ENCODE results near the gene TSPAN7.

TSPAN7 gene, protein sequence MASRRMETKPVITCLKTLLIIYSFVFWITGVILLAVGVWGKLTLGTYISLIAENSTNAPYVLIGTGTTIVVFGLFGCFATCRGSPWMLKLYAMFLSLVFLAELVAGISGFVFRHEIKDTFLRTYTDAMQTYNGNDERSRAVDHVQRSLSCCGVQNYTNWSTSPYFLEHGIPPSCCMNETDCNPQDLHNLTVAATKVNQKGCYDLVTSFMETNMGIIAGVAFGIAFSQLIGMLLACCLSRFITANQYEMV

DNA sequence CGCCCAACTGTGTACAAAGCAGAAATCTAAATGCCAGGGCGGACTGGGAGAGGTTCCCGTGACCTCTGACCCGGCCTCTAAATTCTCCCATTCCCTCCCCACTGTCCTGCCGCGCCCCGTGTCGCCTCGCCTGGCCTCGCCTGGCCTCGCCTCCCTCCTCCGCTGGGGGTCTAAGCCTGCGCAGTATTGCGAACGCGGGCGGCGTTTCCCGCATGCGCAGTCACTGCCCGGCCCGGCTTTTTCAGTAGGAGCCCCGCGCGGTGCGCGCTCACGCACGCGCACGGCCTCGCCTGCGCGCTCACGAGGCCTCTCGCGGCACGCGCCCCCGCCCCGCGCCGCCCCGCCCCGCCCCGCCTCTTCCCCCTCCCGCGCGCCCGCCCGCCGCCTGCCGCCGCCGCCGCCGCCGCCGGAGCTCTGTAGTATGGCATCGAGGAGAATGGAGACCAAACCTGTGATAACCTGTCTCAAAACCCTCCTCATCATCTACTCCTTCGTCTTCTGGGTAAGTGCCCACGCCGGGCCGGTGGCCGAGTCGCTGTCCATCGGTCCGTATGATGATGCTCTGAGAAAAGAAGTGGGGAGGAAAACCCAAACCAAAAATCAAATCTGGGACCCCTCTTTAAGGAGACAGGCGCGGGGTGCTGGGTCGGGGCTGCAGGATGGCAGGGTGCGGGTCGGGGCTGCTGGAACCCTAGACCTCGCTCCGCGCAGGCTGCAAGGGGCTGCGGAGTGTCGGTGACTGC lies at the start of gene TSPAN7:
Gene TSPAN7, plus strand, starts transcription at position 417 of the 743 bp plus-strand sequence. Its CDS starts 5 bp downstream, at position 422.
- H3K27ac ChIP-seq (ENCODE audit: low read depth, low read length), result no peak within 1 kb of the TSS
- H3K36me3 ChIP-seq (ENCODE audit: control insufficient read depth in 5 of 5, insufficient read depth in 5 of 5, low read length in 5 of 5), result no peaks in the 10 kb centered on the region
- H3K4me1 ChIP-seq (ENCODE audit: control insufficient read depth in 5 of 5, insufficient read depth in 5 of 5, low read length in 5 of 5), result peaks cover 0 to 20% (median 14%) of the 10 kb centered on the region in 5 donors
- peak within 1 kb of the TSS in 3 of 5 donors; percentile 36 to 69 (median 54) for H3K9ac ChIP-seq (ENCODE audit: low read length in 5 of 5)
- peak within 1 kb of the TSS; percentile 64 to 73 (median 68) for H3K4me3 ChIP-seq (ENCODE audit: low read depth in 1 of 5, low read length in 5 of 5)
- no peaks in the 10 kb centered on the region for H3K9me3 ChIP-seq (ENCODE audit: control insufficient read depth in 5 of 5, low read length in 5 of 5)
- peaks cover 0 to 9% (median 4%) of the 10 kb centered on the region in 5 donors for H3K27me3 ChIP-seq (ENCODE audit: control insufficient read depth in 5 of 5, insufficient read depth in 4 of 5, low read length in 5 of 5)

- Histone ChIP-seq H3K4me3 (ENCODE audit: low read depth in 1 of 5, low read length in 5 of 5) (no peak overlapping the region), H3K4me1 (ENCODE audit: control insufficient read depth in 5 of 5, insufficient read depth in 5 of 5, low read length in 5 of 5) (no peaks in the 10 kb centered on the region), H3K27ac (ENCODE audit: low read depth, low read length) (no peak overlapping the region), H3K9ac (ENCODE audit: low read length in 5 of 5) (no peak overlapping the region), H3K36me3 (ENCODE audit: control insufficient read depth in 5 of 5, insufficient read depth in 5 of 5, low read length in 5 of 5) (no peaks in the 10 kb centered on the region), H3K9me3 (ENCODE audit: control insufficient read depth in 5 of 5, low read length in 5 of 5) (peaks cover 0 to 4% (median 0%) of the 10 kb centered on the region in 5 donors), H3K27me3 (ENCODE audit: control insufficient read depth in 5 of 5, insufficient read depth in 4 of 5, low read length in 5 of 5) (peaks cover 0 to 8% (median 5%) of the 10 kb centered on the region in 5 donors)
Measured at GRCh38 chrX:38513112-38513742, 48.1 kb upstream of the TSPAN7 start.

- Histone ChIP-seq H3K4me1 (ENCODE audit: control insufficient read depth in 5 of 5, insufficient read depth in 5 of 5, low read length in 5 of 5) (no peaks in the 10 kb centered on the region), H3K27ac (ENCODE audit: low read depth, low read length) (no peak overlapping the region)
Measured at GRCh38 chrX:38514016-38514854, 47.1 kb upstream of the TSPAN7 start.

GRCh38 chrX:38515291-38515690 lies 46.1 kb upstream of the TSPAN7 start:
- Histone ChIP-seq H3K27ac (ENCODE audit: low read depth, low read length) (no peak overlapping the region), H3K4me1 (ENCODE audit: control insufficient read depth in 5 of 5, insufficient read depth in 5 of 5, low read length in 5 of 5) (no peaks in the 10 kb centered on the region), H3K9ac (ENCODE audit: low read length in 5 of 5) (no peak overlapping the region), H3K36me3 (ENCODE audit: control insufficient read depth in 5 of 5, insufficient read depth in 5 of 5, low read length in 5 of 5) (no peaks in the 10 kb centered on the region), H3K4me3 (ENCODE audit: low read depth in 1 of 5, low read length in 5 of 5) (no peak overlapping the region), H3K27me3 (ENCODE audit: control insufficient read depth in 5 of 5, insufficient read depth in 4 of 5, low read length in 5 of 5) (peaks cover 0 to 8% (median 4%) of the 10 kb centered on the region in 5 donors), H3K9me3 (ENCODE audit: control insufficient read depth in 5 of 5, low read length in 5 of 5) (no peaks in the 10 kb centered on the region)

More at GRCh38 chrX:38514016-38514854, 47.1 kb upstream of the TSPAN7 start:
- Histone ChIP-seq H3K9me3 (ENCODE audit: control insufficient read depth in 5 of 5, low read length in 5 of 5) (peaks cover 0 to 4% (median 0%) of the 10 kb centered on the region in 5 donors), H3K9ac (ENCODE audit: low read length in 5 of 5) (no peak overlapping the region), H3K27me3 (ENCODE audit: control insufficient read depth in 5 of 5, insufficient read depth in 4 of 5, low read length in 5 of 5) (peaks cover 0 to 8% (median 4%) of the 10 kb centered on the region in 5 donors), H3K4me3 (ENCODE audit: low read depth in 1 of 5, low read length in 5 of 5) (no peak overlapping the region), H3K36me3 (ENCODE audit: control insufficient read depth in 5 of 5, insufficient read depth in 5 of 5, low read length in 5 of 5) (no peaks in the 10 kb centered on the region)

- H3K27ac ChIP-seq (ENCODE audit: low read depth, low read length), result no peak overlapping the region
- no peak overlapping the region for H3K4me3 ChIP-seq (ENCODE audit: low read depth in 1 of 5, low read length in 5 of 5)
Measured at GRCh38 chrX:38516196-38516774, 45.1 kb upstream of the TSPAN7 start.

GRCh38 chrX:38519651-38520050 lies 41.7 kb upstream of the TSPAN7 start:
- Histone ChIP-seq H3K27ac (ENCODE audit: low read depth, low read length) (no peak overlapping the region), H3K4me3 (ENCODE audit: low read depth in 1 of 5, low read length in 5 of 5) (no peak overlapping the region), H3K9me3 (ENCODE audit: control insufficient read depth in 5 of 5, low read length in 5 of 5) (peaks cover 0 to 11% (median 4%) of the 10 kb centered on the region in 5 donors), H3K36me3 (ENCODE audit: control insufficient read depth in 5 of 5, insufficient read depth in 5 of 5, low read length in 5 of 5) (no peaks in the 10 kb centered on the region), H3K9ac (ENCODE audit: low read length in 5 of 5) (no peak overlapping the region), H3K4me1 (ENCODE audit: control insufficient read depth in 5 of 5, insufficient read depth in 5 of 5, low read length in 5 of 5) (no peaks in the 10 kb centered on the region), H3K27me3 (ENCODE audit: control insufficient read depth in 5 of 5, insufficient read depth in 4 of 5, low read length in 5 of 5) (peaks cover 0 to 3% (median 3%) of the 10 kb centered on the region in 5 donors)

More at GRCh38 chrX:38516196-38516774, 45.1 kb upstream of the TSPAN7 start:
- no peaks in the 10 kb centered on the region for H3K36me3 ChIP-seq (ENCODE audit: control insufficient read depth in 5 of 5, insufficient read depth in 5 of 5, low read length in 5 of 5)
- H3K9ac ChIP-seq (ENCODE audit: low read length in 5 of 5), result no peak overlapping the region
- H3K4me1 ChIP-seq (ENCODE audit: control insufficient read depth in 5 of 5, insufficient read depth in 5 of 5, low read length in 5 of 5), result no peaks in the 10 kb centered on the region
- peaks cover 0 to 8% (median 6%) of the 10 kb centered on the region in 5 donors for H3K27me3 ChIP-seq (ENCODE audit: control insufficient read depth in 5 of 5, insufficient read depth in 4 of 5, low read length in 5 of 5)
- peaks cover 0 to 6% (median 4%) of the 10 kb centered on the region in 5 donors for H3K9me3 ChIP-seq (ENCODE audit: control insufficient read depth in 5 of 5, low read length in 5 of 5)

GRCh38 chrX:38538134-38538533 lies 23.2 kb upstream of the TSPAN7 start:
- no peak overlapping the region for H3K27ac ChIP-seq (ENCODE audit: low read depth, low read length)
- peaks cover 0 to 9% (median 0%) of the 10 kb centered on the region in 5 donors for H3K9me3 ChIP-seq (ENCODE audit: control insufficient read depth in 5 of 5, low read length in 5 of 5)
- H3K27me3 ChIP-seq (ENCODE audit: control insufficient read depth in 5 of 5, insufficient read depth in 4 of 5, low read length in 5 of 5), result peaks cover 0 to 9% (median 4%) of the 10 kb centered on the region in 5 donors
- no peaks in the 10 kb centered on the region for H3K4me1 ChIP-seq (ENCODE audit: control insufficient read depth in 5 of 5, insufficient read depth in 5 of 5, low read length in 5 of 5)
- no peak overlapping the region for H3K4me3 ChIP-seq (ENCODE audit: low read depth in 1 of 5, low read length in 5 of 5)
- no peaks in the 10 kb centered on the region for H3K36me3 ChIP-seq (ENCODE audit: control insufficient read depth in 5 of 5, insufficient read depth in 5 of 5, low read length in 5 of 5)
- no peak overlapping the region for H3K9ac ChIP-seq (ENCODE audit: low read length in 5 of 5)

GRCh38 chrX:38539748-38540147 lies 21.6 kb upstream of the TSPAN7 start:
- Histone ChIP-seq H3K27ac (ENCODE audit: low read depth, low read length) (no peak overlapping the region), H3K9ac (ENCODE audit: low read length in 5 of 5) (no peak overlapping the region), H3K36me3 (ENCODE audit: control insufficient read depth in 5 of 5, insufficient read depth in 5 of 5, low read length in 5 of 5) (no peaks in the 10 kb centered on the region), H3K9me3 (ENCODE audit: control insufficient read depth in 5 of 5, low read length in 5 of 5) (peaks cover 0 to 9% (median 0%) of the 10 kb centered on the region in 5 donors), H3K27me3 (ENCODE audit: control insufficient read depth in 5 of 5, insufficient read depth in 4 of 5, low read length in 5 of 5) (peaks cover 0 to 4% (median 0%) of the 10 kb centered on the region in 5 donors), H3K4me3 (ENCODE audit: low read depth in 1 of 5, low read length in 5 of 5) (no peak overlapping the region), H3K4me1 (ENCODE audit: control insufficient read depth in 5 of 5, insufficient read depth in 5 of 5, low read length in 5 of 5) (no peaks in the 10 kb centered on the region)

DNA sequence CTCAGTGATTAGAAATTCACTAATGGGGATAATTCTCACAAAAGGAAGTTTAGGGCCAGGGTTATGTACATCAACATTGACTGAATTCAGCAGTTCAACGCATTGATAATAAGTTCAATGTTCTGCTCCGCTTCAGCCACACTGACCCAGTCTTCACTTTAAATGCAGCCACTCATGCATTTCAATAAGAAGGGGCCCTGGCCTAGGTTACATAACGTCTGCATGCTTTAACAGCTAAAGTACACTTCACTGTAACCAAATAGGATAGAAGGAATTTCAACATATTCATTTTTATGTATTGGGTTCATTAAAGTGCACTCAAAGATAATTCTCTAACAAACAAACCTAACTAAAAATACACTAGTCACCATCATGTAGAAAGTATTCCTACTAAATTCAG lies 12.8 kb upstream of the TSPAN7 start:
- Histone ChIP-seq H3K4me3 (ENCODE audit: low read depth in 1 of 5, low read length in 5 of 5) (no peak overlapping the region), H3K27me3 (ENCODE audit: control insufficient read depth in 5 of 5, insufficient read depth in 4 of 5, low read length in 5 of 5) (no peaks in the 10 kb centered on the region), H3K4me1 (ENCODE audit: control insufficient read depth in 5 of 5, insufficient read depth in 5 of 5, low read length in 5 of 5) (no peaks in the 10 kb centered on the region), H3K27ac (ENCODE audit: low read depth, low read length) (no peak overlapping the region), H3K9ac (ENCODE audit: low read length in 5 of 5) (no peak overlapping the region), H3K9me3 (ENCODE audit: control insufficient read depth in 5 of 5, low read length in 5 of 5) (peaks cover 0 to 17% (median 3%) of the 10 kb centered on the region in 5 donors), H3K36me3 (ENCODE audit: control insufficient read depth in 5 of 5, insufficient read depth in 5 of 5, low read length in 5 of 5) (no peaks in the 10 kb centered on the region)
